ENCODE measurements around the gene LRRC63.

The LRRC63 gene

GRCh38 chr13:46311217-46311616, 99.5 kb downstream of the LRRC63 start:
- no peak for DNase-seq (ENCODE audit: low spot score)
- no peak for TF ChIP-seq CTCF (IDR thresholded peaks at IDR 0.05; ENCODE audit: borderline replicate concordance, control extremely low read depth, extremely low read depth, insufficient read depth, missing control alignments)
- in situ Hi-C loops (cut with MboI; ENCODE audit: low sequenced_read_pairs, unreplicated experiment), result no loop called here

GRCh38 chr13:46313024-46313423, 101.3 kb downstream of the LRRC63 start:
- in situ Hi-C loops (cut with MboI; ENCODE audit: low sequenced_read_pairs, unreplicated experiment), result no loop called here
- TF ChIP-seq CTCF (IDR thresholded peaks at IDR 0.05; ENCODE audit: borderline replicate concordance, control extremely low read depth, extremely low read depth, insufficient read depth, missing control alignments), result no peak
- no peak for DNase-seq (ENCODE audit: low spot score)

- in situ Hi-C loops (cut with MboI; ENCODE audit: low sequenced_read_pairs, unreplicated experiment), result no loop called here
- no peak for DNase-seq (ENCODE audit: low spot score)
- TF ChIP-seq CTCF (IDR thresholded peaks at IDR 0.05; ENCODE audit: borderline replicate concordance, control extremely low read depth, extremely low read depth, insufficient read depth, missing control alignments), result no peak
These were observed 101.9 kb downstream of the LRRC63 start for GRCh38 chr13:46313432-46314257.

GRCh38 chr13:46314587-46314986, 102.9 kb downstream of the LRRC63 start:
- TF ChIP-seq CTCF (IDR thresholded peaks at IDR 0.05; ENCODE audit: borderline replicate concordance, control extremely low read depth, extremely low read depth, insufficient read depth, missing control alignments), result no peak
- DNase-seq (ENCODE audit: low spot score), result no peak
- in situ Hi-C loops (cut with MboI; ENCODE audit: low sequenced_read_pairs, unreplicated experiment), result no loop called here

GRCh38 chr13:46315036-46315435, 103.3 kb downstream of the LRRC63 start:
- no peak for TF ChIP-seq CTCF (IDR thresholded peaks at IDR 0.05; ENCODE audit: borderline replicate concordance, control extremely low read depth, extremely low read depth, insufficient read depth, missing control alignments)
- in situ Hi-C loops (cut with MboI; ENCODE audit: low sequenced_read_pairs, unreplicated experiment), result no loop called here

GRCh38 chr13:46315491-46316075, 103.9 kb downstream of the LRRC63 start:
- in situ Hi-C loops (cut with MboI; ENCODE audit: low sequenced_read_pairs, unreplicated experiment), result no loop called here
- TF ChIP-seq CTCF (IDR thresholded peaks at IDR 0.05; ENCODE audit: borderline replicate concordance, control extremely low read depth, extremely low read depth, insufficient read depth, missing control alignments), result no peak
- DNase-seq (ENCODE audit: low spot score), result no peak

More at GRCh38 chr13:46315036-46315435, 103.3 kb downstream of the LRRC63 start:
- DNase-seq (ENCODE audit: low spot score), result no peak
